HepG2 (cell line): Measurements from ENCODE around the gene ADIPOR2. TPM values are rescaled to one million over a fixed set of nuclear protein-coding genes. Genes with fewer than 3 reads are reported as not detected.

ENCODE experiments used
- ATAC-seq: fragments of 200-7000 bp; cut with Tn5 transposase; 3 replicates; pipeline ENCODE4 v1.9.1; 2020; ENCODE audit warnings: mild to moderate bottlenecking, moderate library complexity
- BruUV-seq: library from RNA; stranded (reverse); fragments of 400-500 nt; replicated peaks from 2 replicates; lab custom pipeline; 2021; lab: Mats Ljungman, UMichigan
- CTCF ChIA-PET: fragments of 300-600 bp; formaldehyde crosslinking; extraction: SDS; loops from one replicate; lab custom pipeline; 2021; ENCODE audit warnings: low total read pairs, inconsistent platforms, low intra/inter-chr PET ratio; lab: Yijun Ruan, JAX
- POLR2A ChIA-PET: fragments of 350-600 bp; sonication (Branson Sonifier 250); formaldehyde crosslinking; loops from one replicate; lab custom pipeline; 2020; ENCODE audit warnings: antibody characterized with exemption, inconsistent platforms; lab: Yijun Ruan, JAX
- DNase-seq: peaks from one replicate; pipeline ENCODE4 v3.0.0-alpha.2; 2015; ENCODE audit warnings: low spot score
- FAIRE-seq: peaks from 3 replicates; lab custom pipeline; 2011; peaks lifted over from hg19 to GRCh38; lab: Jason Lieb, UNC
- H2AFZ ChIP-seq: one replicate; pipeline ENCODE4 v1.6.1; 2011; ENCODE audit warnings: low read length, inconsistent platforms
- H3K27ac ChIP-seq: fragments of 300-600 bp; 3 replicates; pipeline ENCODE4 v1.8.0; 2011; ENCODE audit warnings: mixed run types, mild to moderate bottlenecking, mixed read lengths, low read length, inconsistent platforms; ENCODE audit not compliant: insufficient read depth; ENCODE audit errors: extremely low read length
- H3K27me3 ChIP-seq, 2 experiments: fragments of 200-600 bp in 1 of 2; 2 replicates in 1 of 2; 3 replicates in 1 of 2; pipeline versions ENCODE4 v1.6.0 to v1.8.0; 2011; ENCODE audit warnings: low read length in 2 of 2, mild to moderate bottlenecking in 2 of 2, moderate library complexity in 2 of 2, inconsistent platforms in 1 of 2; ENCODE audit not compliant: insufficient read depth in 2 of 2, control insufficient read depth in 1 of 2
- H3K36me3 ChIP-seq, 2 experiments: fragments of 200-600 bp in 1 of 2; replicated peaks in 1 of 2; 2 replicates in 1 of 2; 3 replicates in 1 of 2; pipeline versions ENCODE4 v1.5.1 to v1.8.0; 2011; ENCODE audit warnings: low read length in 2 of 2, inconsistent platforms in 1 of 2; ENCODE audit not compliant: insufficient read depth in 2 of 2, control insufficient read depth in 1 of 2
- H3K4me1 ChIP-seq: 2 replicates; pipeline ENCODE4 v1.5.1; 2012; ENCODE audit warnings: low read length, inconsistent platforms; ENCODE audit not compliant: insufficient read depth
- H3K4me2 ChIP-seq: 2 replicates; pipeline ENCODE4 v1.6.0; 2011; ENCODE audit warnings: low read depth, low read length, inconsistent platforms
- H3K4me3 ChIP-seq, 3 experiments: fragments of 200-600 bp in 1 of 3; sonication (generic), shearing (Covaris generic) in 1 of 3; replicated peaks in 1 of 3; 2 replicates each; pipeline ENCODE4 v1.5.1; 2011 to 2016; ENCODE audit warnings: low read length in 3 of 3, inconsistent platforms in 2 of 3, low read depth in 2 of 3, mild to moderate bottlenecking in 2 of 3, control low read depth in 1 of 3, mixed read lengths in 1 of 3; ENCODE audit not compliant: insufficient read depth in 1 of 3
- H3K79me2 ChIP-seq: one replicate; pipeline ENCODE4 v1.6.1; 2011; ENCODE audit warnings: low read length, inconsistent platforms; ENCODE audit not compliant: insufficient read depth
- H3K9ac ChIP-seq: 2 replicates; pipeline ENCODE4 v1.6.0; 2011; ENCODE audit warnings: mild to moderate bottlenecking, low read depth, low read length, inconsistent platforms; ENCODE audit not compliant: insufficient read depth
- H3K9me3 ChIP-seq: 2 replicates; pipeline ENCODE4 v1.5.1; 2012; ENCODE audit warnings: mild to moderate bottlenecking, low read length
- H4K20me1 ChIP-seq: 2 replicates; pipeline ENCODE4 v1.6.0; 2011; ENCODE audit warnings: inconsistent platforms, mild to moderate bottlenecking, low read length, moderate library complexity; ENCODE audit not compliant: insufficient read depth
- GABPB1 ChIP-seq: IDR thresholded peaks from 2 replicates; pipeline ENCODE4 v1.6.1; 2016; ENCODE audit warnings: mild to moderate bottlenecking, missing genetic modification reagents, moderate library complexity, missing compliant biosample characterization
- HNF4A ChIP-seq: sonication (generic); formaldehyde crosslinking; IDR thresholded peaks from 2 replicates; pipeline ENCODE4 v1.4.0; 2020; ENCODE audit warnings: missing genetic modification reagents
- HOXA5 ChIP-seq: sonication (generic); formaldehyde crosslinking; IDR thresholded peaks from 2 replicates; pipeline ENCODE4 v1.4.0; 2020; ENCODE audit warnings: missing genetic modification reagents
- KMT2A ChIP-seq: sonication (generic); formaldehyde crosslinking; IDR thresholded peaks from 2 replicates; pipeline ENCODE4 v1.4.0; 2020; ENCODE audit warnings: missing genetic modification reagents
- NR2F2 ChIP-seq: IDR thresholded peaks from 2 replicates; pipeline ENCODE4 v1.6.1; 2012; ENCODE audit warnings: low read depth, inconsistent platforms, borderline replicate concordance
- RCOR2 ChIP-seq: IDR thresholded peaks from 2 replicates; pipeline ENCODE4 v1.6.1; 2016; ENCODE audit warnings: missing biosample characterization, missing genetic modification reagents
- SATB2 ChIP-seq: sonication (generic); formaldehyde crosslinking; IDR thresholded peaks from 2 replicates; pipeline ENCODE4 v1.5.0; 2020; ENCODE audit warnings: missing genetic modification reagents
- SP5 ChIP-seq: IDR thresholded peaks from 2 replicates; pipeline ENCODE4 v1.6.1; 2016; ENCODE audit warnings: low read depth, borderline replicate concordance
- SRF ChIP-seq: IDR thresholded peaks from 2 replicates; pipeline ENCODE4 v1.6.1; 2011; ENCODE audit warnings: mild to moderate bottlenecking, low read depth, low read length, moderate library complexity
- STAT5B ChIP-seq: sonication (generic); formaldehyde crosslinking; IDR thresholded peaks from 2 replicates; pipeline ENCODE4 v1.4.0; 2020; ENCODE audit warnings: missing genetic modification reagents
- ZEB1 ChIP-seq: IDR thresholded peaks from 2 replicates; pipeline ENCODE4 v1.6.1; 2012; ENCODE audit warnings: mild to moderate bottlenecking, low read depth, inconsistent platforms; ENCODE audit not compliant: insufficient replicate concordance
- ZFX ChIP-seq: sonication (generic); formaldehyde crosslinking; IDR thresholded peaks from 2 replicates; pipeline ENCODE4 v1.4.0; 2020; ENCODE audit warnings: mild to moderate bottlenecking, low read depth, missing genetic modification reagents, moderate library complexity
- ZNF121 ChIP-seq: sonication (generic); formaldehyde crosslinking; IDR thresholded peaks from 2 replicates; pipeline ENCODE4 v1.5.0; 2020; ENCODE audit warnings: mild to moderate bottlenecking, missing genetic modification reagents
- ZNF234 ChIP-seq: sonication (generic); formaldehyde crosslinking; conservative IDR thresholded peaks from 2 replicates; pipeline ENCODE4 v1.5.1; 2020; ENCODE audit warnings: mild to moderate bottlenecking, missing genetic modification reagents
- ZNF501 ChIP-seq: sonication (generic); formaldehyde crosslinking; IDR thresholded peaks from 2 replicates; pipeline ENCODE4 v1.5.1; 2020; ENCODE audit warnings: mild to moderate bottlenecking, moderate library complexity, missing genetic modification reagents
- ZNF563 ChIP-seq: sonication (generic); formaldehyde crosslinking; IDR thresholded peaks from 2 replicates; pipeline ENCODE4 v1.8.0; 2022; ENCODE audit warnings: mild to moderate bottlenecking, moderate library complexity, missing genetic modification reagents
- ZNF615 ChIP-seq: sonication (generic); formaldehyde crosslinking; IDR thresholded peaks from 2 replicates; pipeline ENCODE4 v1.5.0; 2020; ENCODE audit warnings: mild to moderate bottlenecking, missing genetic modification reagents, borderline replicate concordance
- ZNF660 ChIP-seq: sonication (generic); formaldehyde crosslinking; IDR thresholded peaks from 2 replicates; pipeline ENCODE4 v1.5.1; 2020; ENCODE audit warnings: mild to moderate bottlenecking, low read depth, missing genetic modification reagents, borderline replicate concordance
- WGBS: methylation state at CpG from one replicate; pipeline ENCODE4 v1.1.6; 2017; ENCODE audit warnings: low lambda C conversion rate; 5-methylcytosine and 5-hydroxymethylcytosine counted together
- in situ Hi-C: cut with HindIII; loops from 2 replicates; pipeline ENCODE4 v1.10.0; 2017; ENCODE audit warnings: low pct_unique_long_range_greater_than_20kb; ENCODE audit not compliant: extremely low pct_ligation_motif_present
- intact Hi-C: fragments of 100-400 bp; cut with micrococcal nuclease; formaldehyde crosslinking; loops from one replicate; pipeline ENCODE4 v1.10.0; 2022; ENCODE audit not compliant: unreplicated experiment
- polyA plus RNA-seq, 8 experiments: library from polyadenylated mRNA; depleted of rRNA in 3 of 8; stranded (reverse) in 7 of 8; unstranded in 1 of 8; fragments of >200 nt; fragmentation: Illumina TruSeq in 4 of 8; extraction: Trizol in 4 of 8; gene quantifications; 2 replicates each; pipeline versions ENCODE4 v1.2.1 to v1.2.3, GENCODE V29; 2011 to 2016; ENCODE audit warnings: low read depth in 4 of 8, missing spikeins in 1 of 8, mixed read lengths in 1 of 8; ENCODE audit not compliant: insufficient read depth in 1 of 8
- total RNA-seq, 5 experiments: library from RNA; depleted of rRNA; stranded (reverse); fragments of >200 nt; fragmentation: Illumina TruSeq; extraction: Trizol; gene quantifications; 2 replicates each; pipeline ENCODE4 v1.2.3, GENCODE V29; 2016; ENCODE audit warnings: low read depth in 1 of 5
- TF ChIP-seq, protein P1 (sequence below): sonication (generic); formaldehyde crosslinking; conservative IDR thresholded peaks from 2 replicates; pipeline ENCODE4 v1.4.0; 2020; ENCODE audit warnings: missing genetic modification reagents
- TF ChIP-seq, protein P2 (sequence below): sonication (generic); formaldehyde crosslinking; IDR thresholded peaks from 2 replicates; pipeline ENCODE4 v1.4.0; 2020; ENCODE audit warnings: missing genetic modification reagents, borderline replicate concordance

The ADIPOR2 gene
- total and polyA plus RNA-seq, 2 of the 13 experiments (the other 11 are each of a cell fraction or from before 2014, with no cell fraction given), result 35.2 to 52.2 TPM

DNA sequence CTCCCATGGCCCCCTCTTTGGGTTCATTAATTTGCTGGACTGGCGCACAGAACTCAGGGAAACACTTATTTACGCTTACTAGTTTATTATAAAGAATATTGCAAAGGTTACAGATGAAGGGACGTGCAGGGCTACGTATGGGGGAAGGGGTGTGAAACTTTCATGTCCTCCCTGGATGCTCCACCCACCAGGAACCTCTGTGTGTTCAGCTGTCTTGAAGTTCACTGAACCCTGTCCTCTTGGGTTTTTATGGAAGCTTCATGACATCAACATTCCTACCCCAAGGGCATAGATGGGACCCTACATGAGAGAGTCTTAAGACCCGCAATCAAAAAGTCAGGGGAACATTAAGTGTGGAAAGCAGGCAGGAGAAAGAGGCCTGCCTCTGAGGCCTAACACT lies 58.1 kb downstream of the ADIPOR2 start (continued):
- TF ChIP-seq NR2F2 (no peak), ZFX (CRISPR knock-in tag) (0 out of 2 replicates have a peak, but pooled peaks have one; percentile 26), SP5 (peak; percentile 49; the same call in 1 of the 2 replicates)

DNA sequence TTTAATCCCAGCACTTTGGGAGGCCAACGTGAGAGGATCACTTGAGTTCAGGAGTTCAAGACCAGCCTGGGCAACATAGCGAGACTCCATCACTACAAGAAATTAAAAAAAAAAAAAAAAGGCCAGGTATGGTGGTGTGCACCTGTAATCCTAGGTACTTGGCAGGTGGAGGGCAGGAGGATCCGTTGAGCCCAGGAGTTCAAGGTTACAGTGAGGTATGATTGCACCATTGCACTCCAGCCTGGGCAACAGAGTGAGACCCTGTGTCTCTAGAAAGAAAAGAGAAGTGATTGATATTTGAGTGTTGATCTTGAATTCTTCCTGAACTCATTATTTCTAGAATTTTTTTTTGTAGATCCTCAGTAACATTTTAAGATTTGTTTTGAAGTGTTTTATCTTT lies 59.4 kb downstream of the ADIPOR2 start:
- no peak overlapping the region for H3K4me2 ChIP-seq
- in situ Hi-C loops, result no loop called here
- H3K27me3 ChIP-seq, result no peaks in the 10 kb centered on the region
- POLR2A ChIA-PET, result no interaction called here
- FAIRE-seq (no peak), ATAC-seq (no peak), DNase-seq (no peak)
- intact Hi-C loops, result no loop called here
- peaks cover 85% of the 10 kb centered on the region for H3K79me2 ChIP-seq
- TF ChIP-seq ZNF234 (CRISPR knock-in tag) (no peak), SATB2 (CRISPR knock-in tag) (no peak), ZEB1 (peak; percentile 63), ZNF501 (CRISPR knock-in tag) (no peak), GABPB1 (no peak), KMT2A (no peak), HOXA5 (CRISPR knock-in tag) (no peak), ZNF121 (CRISPR knock-in tag) (peak; percentile 94), RCOR2 (CRISPR knock-in tag) (0 out of 2 replicates have a peak, but pooled peaks have one; percentile 36), HNF4A (CRISPR knock-in tag) (peak; percentile 39; the same call in 1 of the 2 replicates), ZNF615 (no peak), SRF (no peak), ZNF660 (CRISPR knock-in tag) (no peak), STAT5B (no peak), ZNF563 (CRISPR knock-in tag) (no peak)
- TF ChIP-seq, protein P1, sequence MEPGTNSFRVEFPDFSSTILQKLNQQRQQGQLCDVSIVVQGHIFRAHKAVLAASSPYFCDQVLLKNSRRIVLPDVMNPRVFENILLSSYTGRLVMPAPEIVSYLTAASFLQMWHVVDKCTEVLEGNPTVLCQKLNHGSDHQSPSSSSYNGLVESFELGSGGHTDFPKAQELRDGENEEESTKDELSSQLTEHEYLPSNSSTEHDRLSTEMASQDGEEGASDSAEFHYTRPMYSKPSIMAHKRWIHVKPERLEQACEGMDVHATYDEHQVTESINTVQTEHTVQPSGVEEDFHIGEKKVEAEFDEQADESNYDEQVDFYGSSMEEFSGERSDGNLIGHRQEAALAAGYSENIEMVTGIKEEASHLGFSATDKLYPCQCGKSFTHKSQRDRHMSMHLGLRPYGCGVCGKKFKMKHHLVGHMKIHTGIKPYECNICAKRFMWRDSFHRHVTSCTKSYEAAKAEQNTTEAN (CRISPR knock-in tag), result no peak
- TF ChIP-seq, protein P2, sequence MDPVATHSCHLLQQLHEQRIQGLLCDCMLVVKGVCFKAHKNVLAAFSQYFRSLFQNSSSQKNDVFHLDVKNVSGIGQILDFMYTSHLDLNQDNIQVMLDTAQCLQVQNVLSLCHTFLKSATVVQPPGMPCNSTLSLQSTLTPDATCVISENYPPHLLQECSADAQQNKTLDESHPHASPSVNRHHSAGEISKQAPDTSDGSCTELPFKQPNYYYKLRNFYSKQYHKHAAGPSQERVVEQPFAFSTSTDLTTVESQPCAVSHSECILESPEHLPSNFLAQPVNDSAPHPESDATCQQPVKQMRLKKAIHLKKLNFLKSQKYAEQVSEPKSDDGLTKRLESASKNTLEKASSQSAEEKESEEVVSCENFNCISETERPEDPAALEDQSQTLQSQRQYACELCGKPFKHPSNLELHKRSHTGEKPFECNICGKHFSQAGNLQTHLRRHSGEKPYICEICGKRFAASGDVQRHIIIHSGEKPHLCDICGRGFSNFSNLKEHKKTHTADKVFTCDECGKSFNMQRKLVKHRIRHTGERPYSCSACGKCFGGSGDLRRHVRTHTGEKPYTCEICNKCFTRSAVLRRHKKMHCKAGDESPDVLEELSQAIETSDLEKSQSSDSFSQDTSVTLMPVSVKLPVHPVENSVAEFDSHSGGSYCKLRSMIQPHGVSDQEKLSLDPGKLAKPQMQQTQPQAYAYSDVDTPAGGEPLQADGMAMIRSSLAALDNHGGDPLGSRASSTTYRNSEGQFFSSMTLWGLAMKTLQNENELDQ, result no peak
- H3K4me3 ChIP-seq, result no peak overlapping the region
- H4K20me1 ChIP-seq, result peaks cover 3% of the 10 kb centered on the region
- WGBS, result 72% methylated on average over 3 of the region's 3 CpGs
- H3K9me3 ChIP-seq, result 0 out of 2 replicates have a peak, but pooled peaks cover 9% of the 10 kb centered on the region
- H3K4me1 ChIP-seq, result peaks cover 73% of the 10 kb centered on the region
- H3K36me3 ChIP-seq, result peaks cover 4 to 11% of the 10 kb centered on the region in 2 experiments; a peak in 4 of 5 replicates
- no peak overlapping the region for H3K9ac ChIP-seq
- CTCF ChIA-PET, result no interaction called here
- no TSS peak for BruUV-seq
- no peak overlapping the region for H2AFZ ChIP-seq
- no peak overlapping the region for H3K27ac ChIP-seq
